GM12872 (cell line): Measurements from ENCODE around the gene THY1.

Experiments used
- TF ChIP-seq, protein P1 (sequence below): IDR thresholded peaks from 3 replicates; pipeline ENCODE4 v1.5.1; 2011; ENCODE audit warnings: low read depth, mild to moderate bottlenecking, low read length, moderate library complexity; ENCODE audit not compliant: insufficient read depth

The THY1 gene

DNA sequence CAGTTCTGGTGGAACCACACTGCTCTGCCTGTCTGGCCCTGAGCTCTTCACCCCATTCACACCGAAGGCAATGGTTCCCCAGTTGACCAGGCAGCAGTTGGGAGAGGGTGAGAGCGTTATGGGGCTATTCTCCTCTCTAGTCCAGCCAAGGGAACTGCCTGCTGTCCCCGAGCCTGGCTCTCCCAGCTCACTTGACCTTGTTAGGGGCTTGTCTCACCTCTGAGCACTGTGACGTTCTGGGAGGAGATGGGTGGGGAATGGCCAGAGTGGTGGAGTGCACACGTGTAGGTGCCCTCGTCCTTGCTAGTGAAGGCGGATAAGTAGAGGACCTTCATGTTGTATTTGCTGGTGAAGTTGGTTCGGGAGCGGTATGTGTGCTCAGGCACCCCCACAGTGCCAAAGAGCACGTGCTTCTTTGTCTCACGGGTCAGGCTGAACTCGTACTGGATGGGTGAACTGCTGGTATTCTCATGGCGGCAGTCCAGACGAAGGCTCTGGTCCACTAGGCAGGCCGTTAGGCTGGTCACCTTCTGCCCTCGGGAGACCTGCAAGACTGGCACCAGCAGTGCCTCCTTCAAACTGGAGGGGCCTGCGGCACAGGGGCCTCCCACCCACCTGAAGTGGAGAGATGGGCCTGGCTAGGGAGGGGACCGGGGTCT is 3.0 kb downstream of the THY1 start:
- TF ChIP-seq, protein P1, sequence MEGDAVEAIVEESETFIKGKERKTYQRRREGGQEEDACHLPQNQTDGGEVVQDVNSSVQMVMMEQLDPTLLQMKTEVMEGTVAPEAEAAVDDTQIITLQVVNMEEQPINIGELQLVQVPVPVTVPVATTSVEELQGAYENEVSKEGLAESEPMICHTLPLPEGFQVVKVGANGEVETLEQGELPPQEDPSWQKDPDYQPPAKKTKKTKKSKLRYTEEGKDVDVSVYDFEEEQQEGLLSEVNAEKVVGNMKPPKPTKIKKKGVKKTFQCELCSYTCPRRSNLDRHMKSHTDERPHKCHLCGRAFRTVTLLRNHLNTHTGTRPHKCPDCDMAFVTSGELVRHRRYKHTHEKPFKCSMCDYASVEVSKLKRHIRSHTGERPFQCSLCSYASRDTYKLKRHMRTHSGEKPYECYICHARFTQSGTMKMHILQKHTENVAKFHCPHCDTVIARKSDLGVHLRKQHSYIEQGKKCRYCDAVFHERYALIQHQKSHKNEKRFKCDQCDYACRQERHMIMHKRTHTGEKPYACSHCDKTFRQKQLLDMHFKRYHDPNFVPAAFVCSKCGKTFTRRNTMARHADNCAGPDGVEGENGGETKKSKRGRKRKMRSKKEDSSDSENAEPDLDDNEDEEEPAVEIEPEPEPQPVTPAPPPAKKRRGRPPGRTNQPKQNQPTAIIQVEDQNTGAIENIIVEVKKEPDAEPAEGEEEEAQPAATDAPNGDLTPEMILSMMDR: no peak

DNA sequence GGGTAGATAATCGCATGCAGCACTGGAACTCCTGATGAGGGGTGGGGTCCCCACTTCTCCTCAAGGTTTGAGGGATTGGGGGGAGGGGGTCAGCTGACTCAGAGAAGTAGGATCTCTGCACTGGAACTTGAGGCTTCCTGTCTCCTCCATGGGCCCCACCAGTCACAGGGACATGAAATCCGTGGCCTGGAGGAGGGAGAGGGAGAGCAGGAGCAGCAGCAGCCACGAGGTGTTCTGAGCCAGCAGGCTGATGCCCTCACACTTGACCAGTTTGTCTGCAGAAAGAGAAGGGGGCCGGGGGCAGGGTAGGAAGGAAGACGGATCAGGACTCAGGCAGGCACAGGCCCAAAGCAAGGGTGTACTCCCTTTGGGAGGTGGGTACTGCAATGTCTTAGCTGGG is 3.7 kb downstream of the THY1 start:
- TF ChIP-seq, protein P1: no peak

DNA sequence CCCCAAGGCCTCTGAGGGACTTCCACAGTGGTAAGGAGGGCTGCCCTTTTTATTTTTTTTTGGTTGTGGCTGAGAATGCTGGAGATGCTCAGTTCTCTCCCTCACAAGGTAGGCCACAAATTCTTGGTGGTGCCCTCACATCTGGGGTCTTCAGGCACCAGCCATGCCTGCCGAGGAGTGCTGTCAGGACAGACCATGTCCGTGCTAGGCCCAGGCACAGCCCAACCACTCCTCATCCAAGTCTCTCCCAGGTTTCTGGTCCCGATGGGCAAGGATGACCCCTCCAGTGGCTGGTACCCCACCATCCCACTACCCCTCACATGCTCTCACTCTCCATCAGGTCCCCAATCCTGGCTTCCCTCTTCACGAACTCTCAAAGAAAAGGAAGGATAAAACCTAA is 4.2 kb downstream of the THY1 start:
- TF ChIP-seq, protein P1: no peak

DNA sequence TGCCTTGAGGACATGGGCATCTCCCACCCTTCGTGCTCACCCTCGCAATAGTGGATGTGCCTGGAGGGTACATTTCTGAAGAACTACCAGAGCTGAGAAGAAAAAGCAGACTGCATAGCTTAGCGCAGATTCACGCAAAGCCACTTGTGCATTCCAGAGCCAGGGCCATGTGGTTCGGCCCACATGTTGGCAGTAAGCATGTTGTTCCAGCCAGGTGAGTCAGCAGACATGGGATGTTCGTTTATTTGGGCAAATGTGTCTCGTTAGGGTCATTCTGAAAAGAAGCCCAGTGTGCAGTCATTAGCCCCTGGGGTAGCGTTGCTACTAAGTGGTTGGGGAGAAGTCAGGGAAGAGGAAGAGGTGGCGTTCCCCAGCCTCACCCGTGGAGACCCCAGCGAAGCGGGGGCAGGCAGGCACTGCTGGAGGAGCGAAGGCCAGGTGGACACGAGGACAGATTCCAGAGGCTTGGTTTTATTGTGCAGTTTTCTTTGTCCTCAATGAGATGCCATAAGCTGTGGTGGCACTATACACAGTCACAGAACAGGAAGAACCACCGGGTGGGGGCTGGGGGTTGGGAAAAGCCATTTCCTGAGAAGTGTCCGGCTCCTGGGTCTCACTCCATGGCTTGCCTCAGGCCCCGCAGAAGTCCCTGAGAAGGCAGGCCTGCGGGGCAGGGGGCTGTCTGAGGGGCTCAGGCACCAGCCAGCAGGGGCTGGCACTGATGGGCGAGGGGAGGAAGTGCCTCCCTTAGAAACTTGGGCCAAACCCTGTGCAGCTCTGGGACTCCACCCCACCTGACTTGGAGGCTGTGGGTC is 5.0 kb downstream of the THY1 start:
- TF ChIP-seq, protein P1: no peak

DNA sequence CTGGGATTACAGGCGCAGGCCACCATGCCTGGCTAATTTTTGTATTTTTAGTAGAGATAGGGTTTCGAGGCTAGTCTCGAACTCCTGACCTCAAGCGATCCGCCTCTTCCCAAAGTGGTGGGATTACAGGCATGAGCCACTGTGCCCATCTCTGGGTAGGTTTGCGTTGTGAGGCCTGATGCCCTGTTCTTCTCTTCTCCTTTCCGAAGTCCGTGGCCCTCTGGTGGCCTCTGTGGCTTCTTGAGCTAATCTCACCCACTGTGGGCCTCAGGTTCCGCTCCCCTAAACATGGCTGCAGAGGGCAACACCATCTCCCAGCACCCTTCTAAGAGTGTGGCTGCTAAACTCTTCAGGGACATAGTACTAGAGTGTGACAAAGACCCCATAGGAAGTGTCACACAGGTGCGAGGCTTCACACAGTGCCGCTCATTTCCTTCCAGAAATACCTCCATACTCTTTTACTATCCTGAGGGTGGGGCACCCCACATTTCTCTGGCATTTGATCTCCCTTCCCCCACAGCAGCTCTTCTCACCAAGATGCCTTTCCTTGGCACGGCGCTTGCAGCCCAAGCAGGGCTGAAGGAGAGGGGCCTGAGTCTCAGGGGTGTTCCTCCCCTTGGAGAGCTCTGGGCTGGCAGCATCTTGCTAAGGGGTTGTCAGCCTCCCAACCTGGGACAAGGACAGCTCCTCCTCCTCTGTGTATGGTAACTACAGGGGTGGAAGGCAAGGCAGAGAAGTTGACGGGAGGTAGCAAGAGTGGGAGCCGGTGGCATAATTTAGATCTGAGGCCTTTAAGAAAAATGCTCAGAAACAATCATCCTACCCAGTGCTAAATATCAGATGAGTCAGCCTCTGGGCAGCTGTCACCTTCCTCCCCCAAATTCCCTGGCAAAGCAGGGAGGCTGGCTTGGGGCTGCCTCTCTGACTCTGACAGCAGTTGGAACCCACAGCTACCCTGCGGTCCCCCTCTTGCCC is 6.1 kb downstream of the THY1 start:
- TF ChIP-seq, protein P1: no peak

DNA sequence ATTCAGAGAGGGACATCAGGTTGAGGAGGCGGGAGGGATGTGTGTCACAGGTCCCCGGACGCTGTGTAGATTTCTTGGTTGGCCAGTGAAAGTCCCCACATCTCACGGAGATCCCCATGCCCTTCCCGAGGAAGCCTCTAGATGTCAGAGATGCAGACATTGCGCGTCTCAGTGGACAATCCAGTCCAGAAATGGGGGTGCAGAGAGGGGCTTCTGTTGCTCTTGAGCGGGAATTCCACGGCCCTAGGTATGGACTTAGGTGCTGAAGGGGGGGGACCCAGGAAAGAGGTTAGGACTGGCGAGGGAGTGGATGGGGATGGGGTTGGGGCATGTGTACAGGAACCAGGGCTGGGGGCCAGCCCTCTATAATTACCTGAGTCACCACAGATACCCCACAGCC is 7.0 kb downstream of the THY1 start:
- TF ChIP-seq, protein P1: no peak

DNA sequence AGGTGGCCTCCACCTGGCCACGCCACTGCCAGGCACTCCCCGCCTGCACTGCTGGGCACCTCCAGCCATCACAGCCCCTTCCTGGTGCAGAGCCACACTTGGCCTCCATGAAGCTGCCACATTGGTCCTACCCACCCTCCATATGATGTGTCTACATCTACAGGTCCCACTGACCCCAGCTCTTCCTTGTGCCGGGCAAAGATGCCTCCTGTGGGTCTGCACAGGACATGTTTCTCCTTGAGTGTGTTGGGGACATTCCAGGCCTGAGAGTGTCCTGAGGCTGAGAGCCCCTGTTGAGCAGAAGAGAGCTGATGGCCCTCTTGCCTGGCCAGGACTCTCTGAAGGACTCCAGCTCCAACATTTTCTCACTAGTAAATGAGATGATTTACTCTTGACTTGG is 7.5 kb downstream of the THY1 start:
- TF ChIP-seq, protein P1: no peak
